Activated CD4-positive, alpha-beta T cell treated with anti-CD3 and anti-CD28 coated beads for 24 hours (primary cell): Measurements from ENCODE around the gene ZNF212.
A peak's percentile ranks its signal among the peaks of the same experiment; 100 is the strongest.
"Not testable (repeated sequence)": the region's sequence is repeated elsewhere in the genome, so short reads cannot be mapped to it uniquely, and the experiment has no call there.

Source experiments
- DNase-seq, 2 donors: peaks; one replicate each; pipeline ENCODE4 v3.0.0-alpha.2; 2020; ENCODE audit warnings: low read depth in 2 of 2

Gene ZNF212

DNA sequence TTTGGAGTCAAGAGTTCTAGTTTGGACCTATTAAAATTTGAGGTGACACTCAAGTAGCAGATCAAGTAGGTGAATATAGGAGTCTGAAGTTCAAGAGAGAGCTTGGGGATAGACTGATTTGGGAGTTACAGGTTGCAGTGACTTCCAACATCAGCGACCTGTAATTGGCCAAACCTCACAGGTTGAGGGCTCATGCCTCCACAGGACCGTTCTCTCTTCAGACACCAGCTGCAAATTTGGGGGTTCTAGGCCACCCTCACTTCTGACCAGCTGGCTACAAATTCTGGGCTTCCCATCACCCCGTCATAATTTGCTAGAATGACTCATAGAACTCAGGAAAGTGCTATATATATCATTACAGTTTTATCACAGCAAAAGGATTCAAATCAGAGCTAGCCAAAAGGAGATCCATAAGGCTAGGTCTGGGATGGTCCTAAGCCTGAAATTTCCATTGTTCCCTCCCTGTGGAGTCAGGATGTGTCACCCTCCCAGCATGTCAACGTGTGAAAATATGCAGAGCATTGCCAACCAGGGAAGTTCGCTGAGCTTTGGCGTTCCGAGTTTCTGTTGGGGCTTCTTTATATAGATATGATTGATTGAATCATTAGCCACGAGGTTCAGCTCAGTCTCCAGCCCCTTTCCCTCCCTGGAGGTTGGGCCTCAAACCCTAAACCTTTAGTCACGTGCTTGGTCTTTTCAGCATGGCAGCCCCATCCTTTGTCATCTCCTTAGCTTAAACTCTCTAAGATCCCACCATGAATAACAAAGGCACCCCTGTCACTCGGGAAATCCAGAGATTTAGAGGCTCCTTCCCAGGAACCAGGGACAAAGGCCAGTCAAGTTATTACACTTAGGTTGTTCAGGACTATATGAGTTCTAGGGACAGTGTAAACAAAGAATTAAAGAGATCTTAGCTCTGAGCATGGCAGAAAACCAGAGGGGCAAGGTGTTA is 20.7 kb upstream of the ZNF212 start:
- no peak for DNase-seq

DNA sequence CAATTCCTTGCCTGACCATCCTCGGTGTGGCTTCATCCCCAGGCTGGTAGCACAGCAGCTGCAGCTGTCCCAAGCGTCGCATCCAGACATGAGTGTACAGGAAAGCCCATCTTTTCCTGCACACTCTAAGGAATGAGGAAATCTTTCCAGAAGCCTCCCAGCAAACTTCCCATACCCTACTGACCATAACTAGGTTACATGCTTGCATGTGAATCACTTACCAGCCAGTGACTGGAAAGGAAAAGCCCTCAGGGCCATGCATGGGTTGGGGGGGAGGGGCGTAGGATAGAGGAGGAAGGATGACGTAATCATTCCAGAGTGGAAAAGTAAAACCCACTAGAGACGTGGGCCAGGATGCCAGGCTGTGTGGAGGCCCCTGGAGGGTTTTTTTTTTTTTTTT is 18.9 kb upstream of the ZNF212 start:
- no peak for DNase-seq

- DNase-seq: no peak
Measured at GRCh38 chr7:149223176-149223575, 16.3 kb upstream of the ZNF212 start.

- no peak for DNase-seq
Measured at GRCh38 chr7:149223761-149224160, 15.7 kb upstream of the ZNF212 start.

GRCh38 chr7:149224352-149224751 is 15.1 kb upstream of the ZNF212 start:
- DNase-seq: no peak

DNA sequence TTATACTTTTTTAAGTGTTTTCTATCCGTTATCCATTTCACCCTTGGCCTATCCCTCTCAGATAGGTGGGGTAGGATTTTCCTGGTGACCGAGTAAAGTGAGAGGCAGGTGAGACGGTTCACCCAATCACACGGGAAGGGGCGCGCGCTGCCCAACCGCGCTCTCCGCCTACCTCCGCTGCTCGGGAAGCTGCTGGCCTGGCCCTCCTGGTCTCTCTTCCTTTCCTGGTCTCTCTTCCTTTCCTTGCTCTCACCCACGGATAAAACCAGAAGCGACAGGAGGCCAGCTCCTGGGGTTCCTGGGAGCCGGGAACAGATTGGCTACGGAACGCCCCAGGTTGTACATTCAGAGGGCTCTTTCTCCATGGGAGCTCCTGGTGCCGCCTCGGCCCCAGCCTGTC is 14.3 kb upstream of the ZNF212 start:
- DNase-seq: no peak

DNA sequence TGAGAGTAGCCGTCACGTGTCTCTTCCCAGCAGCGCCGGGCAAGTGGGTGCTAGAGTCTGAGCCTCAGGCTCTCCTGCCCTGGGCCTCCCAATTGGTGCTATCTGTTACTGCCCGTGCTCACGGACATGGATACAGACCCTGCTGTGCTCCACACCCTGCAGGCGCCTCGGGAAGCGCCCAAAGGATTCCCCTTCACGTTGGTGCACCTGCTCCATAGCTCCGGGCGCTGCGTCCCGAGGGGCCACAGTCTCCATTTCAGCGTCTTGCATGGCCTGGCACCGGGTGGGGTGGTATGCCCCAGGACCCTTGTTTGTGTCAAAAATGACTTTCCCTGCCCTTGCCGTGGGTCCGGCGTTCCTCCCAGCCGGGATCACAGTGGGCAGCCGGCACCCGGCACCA is 13.8 kb upstream of the ZNF212 start:
- DNase-seq: no peak

DNA sequence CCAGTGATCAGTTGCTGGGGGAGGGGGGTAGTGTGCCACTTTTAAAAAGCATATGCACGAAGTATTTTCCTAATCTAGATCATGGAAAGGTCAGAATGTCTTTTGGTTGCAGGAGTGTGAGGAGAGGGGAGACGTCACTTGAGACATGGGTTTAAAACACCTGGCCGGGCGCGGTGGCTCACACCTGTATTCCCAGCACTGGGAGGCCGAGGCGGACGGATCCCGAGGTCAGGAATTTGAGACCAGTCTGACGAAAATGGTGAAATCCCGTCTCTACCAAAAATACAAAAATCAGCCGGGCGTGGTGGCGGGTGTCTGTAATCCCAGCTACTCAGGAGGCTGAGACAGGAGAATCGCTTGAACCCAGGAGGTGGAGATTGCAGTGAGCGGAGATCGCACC is 13.1 kb upstream of the ZNF212 start:
- not testable (repeated sequence) for DNase-seq

DNA sequence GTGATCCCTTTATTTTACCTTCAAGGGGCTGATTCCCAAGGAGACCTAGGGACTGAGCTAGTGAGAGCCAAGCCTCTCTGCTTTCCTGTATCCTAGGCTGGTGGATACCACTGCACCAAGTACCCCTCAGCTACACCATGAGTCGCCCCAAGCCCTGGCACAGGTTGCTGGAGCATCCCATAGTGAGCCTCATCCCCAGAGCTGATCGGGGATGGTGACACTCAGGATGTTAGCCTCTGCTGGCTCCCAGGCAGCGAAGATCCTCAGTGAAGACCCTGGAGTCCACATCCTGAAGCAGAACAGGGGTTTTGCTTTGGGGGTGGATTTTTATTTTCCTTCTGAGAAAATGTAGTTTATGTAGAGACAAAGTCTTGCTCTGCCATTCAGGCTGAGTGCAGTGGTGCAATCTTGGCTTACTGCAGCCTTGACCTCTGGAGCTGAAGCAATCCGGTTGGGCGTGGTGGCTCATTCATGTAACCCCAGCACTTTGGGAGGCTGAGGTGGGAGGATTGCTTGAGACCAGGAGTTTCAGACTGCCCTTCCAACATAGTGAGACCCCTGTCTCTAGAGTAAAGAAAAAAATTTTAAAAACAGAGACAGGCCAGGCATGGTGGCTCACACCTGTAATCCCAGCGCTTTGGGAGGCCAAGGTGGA is 12.5 kb upstream of the ZNF212 start:
- DNase-seq: no peak

DNA sequence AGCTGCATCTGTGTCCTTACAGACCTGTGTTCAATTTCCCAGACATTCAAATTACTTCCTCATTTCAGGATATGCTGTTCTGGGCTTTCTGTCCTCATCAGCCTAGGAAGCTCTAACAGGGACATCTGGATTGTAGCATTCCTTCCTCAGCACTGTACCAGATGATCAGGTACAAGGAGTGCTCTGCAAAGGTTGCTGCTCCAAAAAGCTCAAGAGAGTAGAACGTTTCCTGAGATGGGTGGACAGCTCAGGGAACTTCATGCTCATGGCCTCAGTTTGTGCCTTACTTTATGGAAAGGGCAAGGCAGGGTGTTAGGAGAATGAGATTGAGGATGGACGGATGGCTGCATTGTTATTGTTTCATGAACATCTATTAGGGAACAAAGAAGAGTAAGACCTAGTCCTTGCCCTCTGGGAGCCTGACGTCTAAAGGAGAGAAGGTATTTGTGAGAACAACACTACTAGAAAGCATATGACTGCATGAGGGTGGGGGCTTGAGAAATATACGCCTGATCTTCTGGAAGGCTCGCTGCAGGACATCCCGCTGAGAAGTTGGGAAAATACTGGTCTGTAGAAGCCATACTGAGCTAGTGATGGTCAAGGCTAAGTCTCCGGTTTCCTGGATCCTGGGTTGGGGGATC is 10.5 kb upstream of the ZNF212 start:
- DNase-seq: no peak

DNA sequence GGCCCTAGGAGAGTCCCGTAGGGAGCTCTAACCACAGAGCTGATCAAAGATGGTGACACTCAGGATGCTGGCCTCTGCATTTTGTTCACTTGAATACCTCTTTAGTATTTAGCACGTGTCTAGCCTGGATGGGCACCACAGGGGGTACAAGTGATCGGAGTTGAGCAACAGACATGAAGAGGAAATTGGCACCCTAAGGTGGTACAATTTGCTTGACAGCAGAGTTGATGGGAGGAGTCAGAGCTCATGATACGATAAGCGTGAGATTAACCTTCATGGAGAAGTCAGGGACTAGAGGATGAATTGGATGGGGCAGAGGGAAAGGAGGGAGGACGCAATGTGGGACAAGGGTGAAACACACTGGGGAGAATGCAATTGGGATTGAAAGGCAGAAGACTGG is 9.9 kb upstream of the ZNF212 start:
- no peak for DNase-seq

DNA sequence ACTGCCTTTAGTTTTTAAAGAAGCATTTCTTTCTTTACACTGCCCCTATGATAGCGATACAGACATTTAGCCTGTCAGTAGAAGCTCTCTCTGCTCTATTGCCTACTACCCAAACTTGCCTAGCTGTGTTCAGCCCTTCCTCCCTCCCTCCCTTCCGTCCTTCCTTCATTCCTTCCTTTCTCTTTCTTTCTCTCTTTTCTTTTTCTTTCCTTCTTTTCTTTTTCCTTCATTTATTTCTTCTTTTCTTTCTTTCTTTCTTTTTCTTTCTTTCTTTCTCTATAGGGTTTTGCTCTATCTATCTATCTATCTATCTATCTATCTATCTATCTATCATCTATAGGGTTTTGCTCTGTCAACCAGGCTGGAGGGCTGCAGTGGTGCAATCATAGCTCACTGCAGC is 7.1 kb upstream of the ZNF212 start:
- no peak for DNase-seq

GRCh38 chr7:149233655-149234204 is 5.7 kb upstream of the ZNF212 start:
- DNase-seq: not testable (repeated sequence)

GRCh38 chr7:149237502-149237901 is 1.9 kb upstream of the ZNF212 start:
- no peak for DNase-seq

DNA sequence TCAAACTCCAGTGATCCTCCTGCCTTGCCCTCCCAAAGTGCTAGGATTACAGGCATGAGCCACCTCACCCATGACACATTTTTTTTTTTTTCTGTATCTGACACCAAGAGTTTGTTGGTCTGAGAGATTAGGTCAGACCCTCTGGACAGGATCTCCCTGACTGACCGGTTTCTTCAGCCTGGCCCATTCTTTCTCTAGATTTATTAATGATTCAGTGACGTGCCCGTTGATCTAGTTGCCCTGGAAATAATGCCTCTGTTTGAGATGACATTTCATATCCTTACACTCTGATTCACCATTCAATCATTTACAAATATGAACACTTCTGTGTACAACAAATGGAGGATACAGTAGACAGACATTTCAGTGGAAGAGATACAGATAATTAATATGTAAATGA is 1.4 kb upstream of the ZNF212 start:
- DNase-seq: no peak

DNA sequence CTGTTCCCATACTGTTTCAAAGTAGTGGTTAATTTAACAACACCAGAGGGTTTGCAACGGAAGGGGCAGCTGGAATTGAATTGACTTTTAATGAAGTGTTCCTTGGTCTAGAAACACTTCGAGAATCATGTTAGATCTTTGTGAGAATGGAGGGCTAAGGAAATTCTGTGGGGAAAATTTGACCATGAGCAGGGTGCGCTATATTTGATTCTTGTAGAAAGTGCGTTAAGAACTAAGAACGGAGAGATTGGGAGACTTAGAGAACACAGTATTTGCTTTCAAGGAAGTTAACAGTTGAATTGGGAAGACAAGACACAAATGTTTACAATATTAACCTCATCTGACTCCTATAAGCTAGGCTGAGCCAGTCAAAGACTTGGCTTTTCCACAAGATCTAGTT is 1.2 kb downstream of the ZNF212 start:
- no peak for DNase-seq

- no peak for DNase-seq
Measured at GRCh38 chr7:149241696-149242095, 2.2 kb downstream of the ZNF212 start.

- DNase-seq: peak in 1 of 2 donors; percentile 38
Measured at GRCh38 chr7:149245244-149245643, 5.8 kb downstream of the ZNF212 start.

DNA sequence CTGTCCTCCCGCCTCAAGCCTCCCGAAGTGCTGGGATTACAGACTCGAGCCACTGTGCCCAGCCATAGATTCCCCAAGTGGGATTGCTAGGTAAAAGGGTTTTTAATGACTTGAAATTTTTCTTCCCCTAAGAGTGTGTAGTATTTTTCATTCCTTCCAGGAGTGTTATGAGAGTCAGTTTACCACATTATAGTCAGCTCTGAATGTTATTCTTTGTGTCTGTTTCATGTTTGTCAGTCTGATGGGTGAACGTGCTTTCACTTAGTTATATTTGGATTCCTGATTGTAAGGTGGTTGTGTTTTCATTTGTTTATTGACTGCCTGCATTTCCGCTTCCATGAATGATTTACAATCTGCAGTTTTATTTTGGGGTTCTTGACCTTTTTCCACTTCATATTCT is 6.3 kb downstream of the ZNF212 start:
- DNase-seq: no peak

GRCh38 chr7:149248777-149249176 is 9.3 kb downstream of the ZNF212 start:
- DNase-seq: peak in 1 of 2 donors; percentile 31

GRCh38 chr7:149250151-149250550 is 10.7 kb downstream of the ZNF212 start:
- DNase-seq: not testable (repeated sequence)

- not testable (repeated sequence) for DNase-seq
Measured at GRCh38 chr7:149251518-149251917, 12.1 kb downstream of the ZNF212 start.
